Loucy (cell line): ENCODE data around the gene TLCD4.

ENCODE experiments used
- CTCF ChIP-seq: fragments of 200-600 bp; sonication (generic); conservative IDR thresholded peaks from 2 replicates; pipeline ENCODE4 v1.5.1; 2014; ENCODE audit warnings: mild to moderate bottlenecking, antibody characterized with exemption, low read length
- EZH2phosphoT487 ChIP-seq: fragments of 200-600 bp; IDR thresholded peaks from 2 replicates; pipeline ENCODE4 v1.6.1; 2018; ENCODE audit warnings: antibody characterized with exemption, mild to moderate bottlenecking, moderate library complexity, borderline replicate concordance

DNA sequence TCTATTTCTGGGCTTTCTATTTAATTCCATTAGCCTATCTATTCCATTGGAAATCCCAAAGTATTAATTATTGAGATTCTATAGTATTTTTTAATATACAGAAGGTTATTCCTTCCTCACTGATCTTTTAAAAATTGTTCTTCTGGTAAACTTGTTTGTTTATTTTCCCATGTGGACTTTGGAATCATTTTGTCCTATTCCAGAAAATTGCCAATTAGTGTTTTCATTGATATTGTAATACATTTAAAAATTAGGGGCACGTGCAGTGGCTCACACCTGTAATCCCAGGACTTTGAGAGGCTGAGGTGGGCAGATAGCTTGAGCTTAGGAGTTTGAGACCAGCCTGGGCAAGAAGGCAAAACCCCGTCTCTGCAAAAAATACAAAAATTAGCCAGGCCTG, 8.4 kb upstream of the TLCD4 start:
- no peak for TF ChIP-seq CTCF
- no peak for TF ChIP-seq EZH2phosphoT487
